Liver (tissue), 3 donors: ENCODE results near the gene TNXB.

Experiments used
- EGR1 ChIP-seq, 2 donors: IDR thresholded peaks; 2 replicates each; pipeline ENCODE4 v1.6.1; 2016 to 2018; ENCODE audit warnings: antibody characterized with exemption in 2 of 2, low read depth in 2 of 2
- FOXA1 ChIP-seq: IDR thresholded peaks from 2 replicates; pipeline ENCODE4 v1.6.1; 2016; ENCODE audit warnings: antibody characterized with exemption
- GABPA ChIP-seq, 2 donors: IDR thresholded peaks in 1 of 2; conservative IDR thresholded peaks in 1 of 2; 2 replicates each; pipeline ENCODE4 v1.6.1; 2016; ENCODE audit warnings: antibody characterized with exemption in 2 of 2, mild to moderate bottlenecking in 1 of 2, moderate library complexity in 1 of 2
- JUND ChIP-seq, 2 donors: IDR thresholded peaks; 2 replicates each; pipeline ENCODE4 v1.6.1; 2016; ENCODE audit warnings: antibody characterized with exemption in 2 of 2
- RAD21 ChIP-seq, 2 donors: IDR thresholded peaks; 2 replicates each; pipeline ENCODE4 v1.6.1; 2016; ENCODE audit warnings: antibody characterized with exemption in 2 of 2, mild to moderate bottlenecking in 2 of 2
- RXRA ChIP-seq, 2 donors: IDR thresholded peaks; 2 replicates each; pipeline ENCODE4 v1.6.1; 2017 to 2018; ENCODE audit warnings: antibody characterized with exemption in 2 of 2, mild to moderate bottlenecking in 1 of 2
- SP1 ChIP-seq: IDR thresholded peaks from 2 replicates; pipeline ENCODE4 v1.6.1; 2018; ENCODE audit warnings: antibody characterized with exemption, mild to moderate bottlenecking
- TAF1 ChIP-seq: conservative IDR thresholded peaks from 2 replicates; pipeline ENCODE4 v1.6.1; 2016; ENCODE audit warnings: antibody characterized with exemption, mild to moderate bottlenecking
- TF ChIP-seq, protein P1 (sequence below): fragments of 150-350 bp; IDR thresholded peaks from 2 replicates; pipeline ENCODE4 v1.5.1; 2017; ENCODE audit warnings: improper control_type of control experiment, low read depth, low read length; ENCODE audit not compliant: missing input control
- TF ChIP-seq, protein P2 (sequence below): IDR thresholded peaks from 2 replicates; pipeline ENCODE4 v1.6.1; 2016; ENCODE audit warnings: antibody characterized with exemption
- TF ChIP-seq, protein P3 (sequence below): IDR thresholded peaks from 2 replicates; pipeline ENCODE4 v1.6.1; 2016; ENCODE audit warnings: antibody characterized with exemption
- TF ChIP-seq, protein P4 (sequence below): IDR thresholded peaks from 2 replicates; pipeline ENCODE4 v1.6.1; 2016; ENCODE audit warnings: antibody characterized with exemption, mild to moderate bottlenecking
- TF ChIP-seq, protein P5 (sequence below): IDR thresholded peaks from 2 replicates; pipeline ENCODE4 v1.6.1; 2016; ENCODE audit warnings: antibody characterized with exemption
- donor health status: healthy.
- donor health status: healthy.

DNA sequence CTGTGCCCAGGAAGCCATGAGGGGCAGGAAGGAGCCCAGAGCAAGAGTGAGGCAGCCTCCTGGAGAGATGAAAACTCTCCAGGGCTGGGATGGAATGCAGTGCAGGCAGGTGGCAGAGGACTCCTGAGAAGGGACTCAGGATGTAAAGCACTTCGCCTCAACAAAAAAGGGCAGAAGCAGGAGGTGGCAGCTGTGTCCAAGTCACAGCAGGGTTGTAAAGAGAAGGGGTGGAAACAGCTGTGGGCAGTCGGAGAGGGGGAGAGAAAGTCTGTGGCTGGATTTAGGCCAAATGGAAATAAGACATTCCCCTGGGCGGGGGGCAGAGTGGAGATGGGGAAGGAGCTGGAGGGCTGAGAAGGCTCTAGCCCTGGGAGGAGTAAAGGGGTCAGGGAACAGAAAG, 36.0 kb downstream of the TNXB start:
- TF ChIP-seq, protein P1, sequence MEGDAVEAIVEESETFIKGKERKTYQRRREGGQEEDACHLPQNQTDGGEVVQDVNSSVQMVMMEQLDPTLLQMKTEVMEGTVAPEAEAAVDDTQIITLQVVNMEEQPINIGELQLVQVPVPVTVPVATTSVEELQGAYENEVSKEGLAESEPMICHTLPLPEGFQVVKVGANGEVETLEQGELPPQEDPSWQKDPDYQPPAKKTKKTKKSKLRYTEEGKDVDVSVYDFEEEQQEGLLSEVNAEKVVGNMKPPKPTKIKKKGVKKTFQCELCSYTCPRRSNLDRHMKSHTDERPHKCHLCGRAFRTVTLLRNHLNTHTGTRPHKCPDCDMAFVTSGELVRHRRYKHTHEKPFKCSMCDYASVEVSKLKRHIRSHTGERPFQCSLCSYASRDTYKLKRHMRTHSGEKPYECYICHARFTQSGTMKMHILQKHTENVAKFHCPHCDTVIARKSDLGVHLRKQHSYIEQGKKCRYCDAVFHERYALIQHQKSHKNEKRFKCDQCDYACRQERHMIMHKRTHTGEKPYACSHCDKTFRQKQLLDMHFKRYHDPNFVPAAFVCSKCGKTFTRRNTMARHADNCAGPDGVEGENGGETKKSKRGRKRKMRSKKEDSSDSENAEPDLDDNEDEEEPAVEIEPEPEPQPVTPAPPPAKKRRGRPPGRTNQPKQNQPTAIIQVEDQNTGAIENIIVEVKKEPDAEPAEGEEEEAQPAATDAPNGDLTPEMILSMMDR, result no peak
- TF ChIP-seq, protein P2, sequence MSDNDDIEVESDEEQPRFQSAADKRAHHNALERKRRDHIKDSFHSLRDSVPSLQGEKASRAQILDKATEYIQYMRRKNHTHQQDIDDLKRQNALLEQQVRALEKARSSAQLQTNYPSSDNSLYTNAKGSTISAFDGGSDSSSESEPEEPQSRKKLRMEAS, result no peak
- TF ChIP-seq TAF1 (no peak), EGR1 (IDR thresholded peaks at IDR 0.05; ENCODE audit: low read depth in 2 of 2) (no peak), JUND (IDR thresholded peaks at IDR 0.05) (no peak), SP1 (no peak), RAD21 (IDR thresholded peaks at IDR 0.05) (no peak), GABPA (IDR thresholded peaks at IDR 0.05 in 1 of 2, conservative IDR thresholded peaks at IDR 0.05 in 1 of 2) (no peak), FOXA1 (no peak), RXRA (IDR thresholded peaks at IDR 0.05) (no peak)
- TF ChIP-seq, protein P3, sequence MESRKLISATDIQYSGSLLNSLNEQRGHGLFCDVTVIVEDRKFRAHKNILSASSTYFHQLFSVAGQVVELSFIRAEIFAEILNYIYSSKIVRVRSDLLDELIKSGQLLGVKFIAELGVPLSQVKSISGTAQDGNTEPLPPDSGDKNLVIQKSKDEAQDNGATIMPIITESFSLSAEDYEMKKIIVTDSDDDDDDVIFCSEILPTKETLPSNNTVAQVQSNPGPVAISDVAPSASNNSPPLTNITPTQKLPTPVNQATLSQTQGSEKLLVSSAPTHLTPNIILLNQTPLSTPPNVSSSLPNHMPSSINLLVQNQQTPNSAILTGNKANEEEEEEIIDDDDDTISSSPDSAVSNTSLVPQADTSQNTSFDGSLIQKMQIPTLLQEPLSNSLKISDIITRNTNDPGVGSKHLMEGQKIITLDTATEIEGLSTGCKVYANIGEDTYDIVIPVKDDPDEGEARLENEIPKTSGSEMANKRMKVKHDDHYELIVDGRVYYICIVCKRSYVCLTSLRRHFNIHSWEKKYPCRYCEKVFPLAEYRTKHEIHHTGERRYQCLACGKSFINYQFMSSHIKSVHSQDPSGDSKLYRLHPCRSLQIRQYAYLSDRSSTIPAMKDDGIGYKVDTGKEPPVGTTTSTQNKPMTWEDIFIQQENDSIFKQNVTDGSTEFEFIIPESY, result no peak
- TF ChIP-seq, protein P4, sequence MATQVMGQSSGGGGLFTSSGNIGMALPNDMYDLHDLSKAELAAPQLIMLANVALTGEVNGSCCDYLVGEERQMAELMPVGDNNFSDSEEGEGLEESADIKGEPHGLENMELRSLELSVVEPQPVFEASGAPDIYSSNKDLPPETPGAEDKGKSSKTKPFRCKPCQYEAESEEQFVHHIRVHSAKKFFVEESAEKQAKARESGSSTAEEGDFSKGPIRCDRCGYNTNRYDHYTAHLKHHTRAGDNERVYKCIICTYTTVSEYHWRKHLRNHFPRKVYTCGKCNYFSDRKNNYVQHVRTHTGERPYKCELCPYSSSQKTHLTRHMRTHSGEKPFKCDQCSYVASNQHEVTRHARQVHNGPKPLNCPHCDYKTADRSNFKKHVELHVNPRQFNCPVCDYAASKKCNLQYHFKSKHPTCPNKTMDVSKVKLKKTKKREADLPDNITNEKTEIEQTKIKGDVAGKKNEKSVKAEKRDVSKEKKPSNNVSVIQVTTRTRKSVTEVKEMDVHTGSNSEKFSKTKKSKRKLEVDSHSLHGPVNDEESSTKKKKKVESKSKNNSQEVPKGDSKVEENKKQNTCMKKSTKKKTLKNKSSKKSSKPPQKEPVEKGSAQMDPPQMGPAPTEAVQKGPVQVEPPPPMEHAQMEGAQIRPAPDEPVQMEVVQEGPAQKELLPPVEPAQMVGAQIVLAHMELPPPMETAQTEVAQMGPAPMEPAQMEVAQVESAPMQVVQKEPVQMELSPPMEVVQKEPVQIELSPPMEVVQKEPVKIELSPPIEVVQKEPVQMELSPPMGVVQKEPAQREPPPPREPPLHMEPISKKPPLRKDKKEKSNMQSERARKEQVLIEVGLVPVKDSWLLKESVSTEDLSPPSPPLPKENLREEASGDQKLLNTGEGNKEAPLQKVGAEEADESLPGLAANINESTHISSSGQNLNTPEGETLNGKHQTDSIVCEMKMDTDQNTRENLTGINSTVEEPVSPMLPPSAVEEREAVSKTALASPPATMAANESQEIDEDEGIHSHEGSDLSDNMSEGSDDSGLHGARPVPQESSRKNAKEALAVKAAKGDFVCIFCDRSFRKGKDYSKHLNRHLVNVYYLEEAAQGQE, result no peak
- TF ChIP-seq, protein P5, sequence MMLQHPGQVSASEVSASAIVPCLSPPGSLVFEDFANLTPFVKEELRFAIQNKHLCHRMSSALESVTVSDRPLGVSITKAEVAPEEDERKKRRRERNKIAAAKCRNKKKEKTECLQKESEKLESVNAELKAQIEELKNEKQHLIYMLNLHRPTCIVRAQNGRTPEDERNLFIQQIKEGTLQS, result no peak
